Activated T-helper 1 cell treated with anti-CD3 and anti-CD28 coated beads, Interleukin-12 subunit alpha, Interleukin-12 subunit beta, Interleukin-2, Interleukin-4 antibody, amounts not matched to agents 30 ng/mL and 10 ng/mL and 1 ng/mL, durations not matched to agents 14 hours and 24 hours and 36 hours (primary cell): Measurements from ENCODE around the gene LRRIQ4. TPM values are rescaled to one million over a fixed set of nuclear protein-coding genes. Genes with fewer than 3 reads are reported as not detected.
A peak's percentile ranks its signal among the peaks of the same experiment; 100 is the strongest.

Experiments used
- DNase-seq: peaks from one replicate; pipeline ENCODE4 v3.0.0; 2021; ENCODE audit warnings: low spot score
- H3K27ac Mint-ChIP-seq: one replicate; pipeline ENCODE4 v1.8.0; 2021; ENCODE audit warnings: mild to moderate bottlenecking, mixed read lengths
- H3K27me3 Mint-ChIP-seq: one replicate; pipeline ENCODE4 v1.8.0; 2022; ENCODE audit warnings: mild to moderate bottlenecking, moderate library complexity, mixed read lengths; ENCODE audit not compliant: insufficient read depth
- H3K36me3 Mint-ChIP-seq: one replicate; pipeline ENCODE4 v1.8.0; 2021; ENCODE audit warnings: low read depth, mixed read lengths
- H3K4me1 Mint-ChIP-seq: one replicate; pipeline ENCODE4 v1.8.0; 2021; ENCODE audit warnings: low read depth, mixed read lengths
- H3K4me3 Mint-ChIP-seq: one replicate; pipeline ENCODE4 v1.8.0; 2021; ENCODE audit warnings: mild to moderate bottlenecking, moderate library complexity, mixed read lengths
- H3K9me3 Mint-ChIP-seq: one replicate; pipeline ENCODE4 v1.8.0; 2021; ENCODE audit warnings: mixed read lengths
- intact Hi-C: fragments of 100-400 bp; cut with micrococcal nuclease; formaldehyde crosslinking; loops from one replicate; pipeline ENCODE4 v1.15.1; 2024
- total RNA-seq: library from RNA; stranded (reverse); gene quantifications from 2 replicates; pipeline ENCODE4 v1.2.3, GENCODE V29; 2022

The LRRIQ4 gene
- 0.10 and 0.12 TPM in 2 replicates for total RNA-seq

DNA sequence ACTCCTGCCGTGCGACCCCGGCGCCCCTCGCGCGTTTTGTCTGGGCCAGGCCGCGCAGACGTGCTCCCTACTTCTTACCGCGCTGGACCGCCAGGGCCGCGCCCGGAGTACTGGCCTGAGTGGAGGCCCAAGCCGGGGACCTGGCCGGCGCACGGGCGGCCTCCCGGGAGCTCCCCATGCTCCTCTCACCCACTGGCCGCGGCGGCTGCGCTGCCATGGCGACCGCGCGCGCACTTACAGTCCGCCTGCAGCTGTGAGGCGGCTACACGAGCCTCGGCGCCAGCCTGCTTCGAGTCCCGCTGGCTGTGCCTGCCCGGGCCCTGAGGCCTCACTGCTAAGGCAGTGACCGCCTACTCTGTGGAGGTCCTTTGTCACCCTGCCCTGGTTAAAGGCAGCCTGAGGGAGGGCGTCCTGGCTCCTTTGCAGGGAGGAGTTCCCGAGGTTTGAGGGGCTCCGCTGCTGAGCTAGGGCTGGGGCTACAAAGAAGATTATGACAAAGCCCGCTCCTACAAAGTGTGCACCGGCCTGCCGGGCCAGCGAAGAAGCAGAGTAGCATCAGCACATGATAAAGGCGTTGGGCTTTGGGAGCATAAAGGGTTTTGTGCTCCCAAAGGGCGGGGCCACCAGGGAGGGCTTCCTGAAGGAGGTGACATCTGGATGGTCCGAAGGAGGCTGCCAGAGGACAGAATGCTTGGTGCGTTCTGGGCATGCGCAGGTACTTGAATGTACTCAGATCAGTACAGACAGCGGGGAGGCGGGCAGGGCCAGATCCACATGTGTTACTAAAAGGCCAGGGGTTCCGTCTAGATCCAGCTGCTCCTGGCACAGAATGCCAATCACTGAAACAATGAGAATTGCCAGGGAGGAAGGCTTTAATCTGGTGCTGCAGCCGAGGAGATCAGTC is at the start of gene LRRIQ4, which contains the start of gene LRRC34:
Gene LRRIQ4, plus strand, starts transcription at position 539 of the 904 bp plus-strand sequence. CDS start 9,052 bp downstream, outside the sequence.
Gene LRRC34, minus strand, starts transcription at position 573 of the 904 bp plus-strand sequence. Its CDS starts 356 bp downstream, at position 217.
- Mint-ChIP-seq H3K27me3 (peaks cover 6% of the 10 kb centered on the region), H3K9me3 (peaks cover 22% of the 10 kb centered on the region), H3K4me1 (peaks cover 49% of the 10 kb centered on the region), H3K4me3 (peak within 1 kb of the TSS; percentile 83), H3K27ac (peak within 1 kb of the TSS; percentile 89), H3K36me3 (peaks cover 11% of the 10 kb centered on the region)
- intact Hi-C loops, result loop anchor here (1.0 to 5.0 kb wide), 7 partner anchors 39 to 545 kb away; partner anchors contain the start of genes GPR160, MYNN, SKIL and TERC
- DNase-seq, result peak; percentile 64

DNA sequence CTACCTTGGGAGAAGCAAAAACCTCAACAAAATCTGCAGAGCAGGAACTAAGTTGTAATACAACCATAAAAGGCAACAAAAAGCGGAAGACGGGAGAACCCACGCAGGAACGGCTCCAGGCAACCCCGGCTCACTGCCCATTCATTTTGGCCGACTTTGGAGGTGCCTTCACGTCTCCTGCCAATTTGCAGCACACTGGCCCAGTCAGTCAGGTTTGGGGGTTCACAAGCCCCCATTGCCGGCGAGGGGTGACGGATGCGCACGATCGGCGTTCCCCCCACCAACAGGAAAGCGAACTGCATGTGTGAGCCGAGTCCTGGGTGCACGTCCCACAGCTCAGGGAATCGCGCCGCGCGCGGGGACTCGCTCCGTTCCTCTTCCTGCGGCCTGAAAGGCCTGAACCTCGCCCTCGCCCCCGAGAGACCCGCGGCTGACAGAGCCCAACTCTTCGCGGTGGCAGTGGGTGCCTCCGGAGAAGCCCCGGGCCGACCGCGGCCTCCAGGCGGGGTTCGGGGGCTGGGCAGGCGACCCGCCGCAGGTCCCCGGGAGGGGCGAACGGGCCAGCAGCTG is 48.3 kb upstream of the LRRIQ4 start:
- intact Hi-C loops, result loop anchor here (2.0 to 10.0 kb wide), 8 partner anchors 48 to 1670 kb away; partner anchors contain the start of genes GOLIM4, LRRC34, LRRIQ4 and PHC3
- H3K4me1 Mint-ChIP-seq, result peaks cover 25% of the 10 kb centered on the region
- H3K4me3 Mint-ChIP-seq, result peak overlapping the region; percentile 96
- DNase-seq, result peak; percentile 41
- H3K36me3 Mint-ChIP-seq, result peaks cover 2% of the 10 kb centered on the region
- no peaks in the 10 kb centered on the region for H3K9me3 Mint-ChIP-seq
- peaks cover 5% of the 10 kb centered on the region for H3K27me3 Mint-ChIP-seq
- peak overlapping the region; percentile 98 for H3K27ac Mint-ChIP-seq

DNA sequence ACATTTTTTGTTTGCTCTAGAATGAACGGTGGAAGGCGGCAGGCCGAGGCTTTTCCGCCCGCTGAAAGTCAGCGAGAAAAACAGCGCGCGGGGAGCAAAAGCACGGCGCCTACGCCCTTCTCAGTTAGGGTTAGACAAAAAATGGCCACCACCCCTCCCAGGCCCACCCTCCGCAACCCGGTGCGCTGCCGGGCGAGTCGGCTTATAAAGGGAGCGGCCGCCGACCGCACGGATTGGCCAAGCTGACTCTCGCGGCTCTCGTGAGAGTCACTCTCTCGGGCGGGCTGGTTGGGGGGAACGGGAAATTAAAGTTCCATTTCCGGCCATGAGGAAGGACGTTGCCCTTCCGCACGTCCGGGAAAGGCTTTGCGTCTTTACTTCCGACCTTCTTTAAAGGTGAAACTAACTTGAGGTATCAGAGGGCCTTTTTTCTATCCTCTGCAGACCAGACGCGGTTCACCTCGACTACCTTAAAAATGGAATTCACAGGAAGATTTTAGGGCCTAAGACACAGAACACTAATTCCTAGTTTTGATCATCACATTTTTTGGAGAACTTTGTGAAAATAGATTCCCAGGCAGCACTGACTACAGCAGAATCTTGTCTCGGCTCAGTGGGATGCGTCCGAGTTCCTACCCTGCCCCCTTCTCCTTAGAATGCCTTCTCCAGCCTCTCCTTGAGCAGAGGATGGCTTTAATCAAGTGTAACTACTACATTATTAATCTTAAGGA is 47.6 kb upstream of the LRRIQ4 start, which contains the start of gene TERC:
Gene TERC, minus strand, starts transcription at position 179 of the 731 bp plus-strand sequence.
- intact Hi-C loops, result loop anchor here (1.0 to 10.0 kb wide), 9 partner anchors 8 to 1670 kb away; partner anchors contain the start of genes GOLIM4, LRRC34, LRRIQ4 and MYNN
- Mint-ChIP-seq H3K4me1 (peaks cover 23% of the 10 kb centered on the region), H3K36me3 (peaks cover 2% of the 10 kb centered on the region), H3K9me3 (no peaks in the 10 kb centered on the region), H3K4me3 (peak within 1 kb of the TSS; percentile 96), H3K27ac (peak within 1 kb of the TSS; percentile 98), H3K27me3 (peaks cover 5% of the 10 kb centered on the region)
- peak; percentile 85 for DNase-seq

DNA sequence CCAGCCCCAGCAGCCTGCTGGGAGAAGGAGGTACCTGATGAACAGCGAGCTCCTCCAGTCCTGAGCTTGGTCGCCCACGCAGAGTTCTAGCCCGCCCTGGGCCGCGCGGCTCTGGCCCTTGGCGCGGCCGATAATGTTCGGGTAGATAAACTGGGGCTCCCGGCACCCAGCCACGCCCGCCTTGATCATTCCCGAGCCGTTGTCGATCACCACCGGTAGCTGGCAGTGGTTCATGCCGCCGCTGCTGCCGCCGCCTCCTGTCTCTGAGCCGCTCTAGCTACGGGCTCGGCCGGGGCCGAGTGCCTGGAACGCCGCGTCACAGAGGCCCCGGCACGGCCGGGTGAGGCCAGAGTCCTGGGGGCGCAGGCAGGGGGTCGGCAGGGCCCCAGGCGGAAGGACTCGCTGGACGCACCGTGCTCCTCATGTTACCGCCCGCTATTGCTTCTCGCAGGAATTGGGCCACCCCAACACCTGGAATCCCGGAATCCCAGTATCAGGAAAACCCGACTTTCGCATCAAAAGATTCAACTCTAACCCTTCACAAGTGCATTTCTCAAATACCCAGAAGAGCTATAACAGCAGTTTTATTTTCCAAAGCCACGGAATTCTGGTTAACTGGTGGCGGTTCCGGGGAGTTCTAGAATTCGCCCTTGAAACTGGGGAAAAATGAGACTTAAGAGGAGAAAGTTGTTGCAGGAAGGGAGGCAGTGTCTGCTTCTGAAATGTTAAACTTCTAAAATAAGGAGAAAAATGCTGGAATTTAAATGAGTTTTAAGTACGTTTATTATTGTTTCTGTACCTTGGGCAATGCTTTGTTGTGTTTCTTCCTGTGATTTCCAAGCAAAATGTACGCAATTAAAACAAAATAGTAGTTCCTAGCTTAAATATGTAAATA is 43.1 kb upstream of the LRRIQ4 start, which contains the start of gene ACTRT3:
Gene ACTRT3, minus strand, starts transcription at position 275 of the 895 bp plus-strand sequence. Its CDS starts 41 bp downstream, at position 234.
- peak within 1 kb of the TSS; percentile 49 for H3K27ac Mint-ChIP-seq
- peak; percentile 49 for DNase-seq
- H3K9me3 Mint-ChIP-seq, result no peaks in the 10 kb centered on the region
- H3K4me3 Mint-ChIP-seq, result peak within 1 kb of the TSS; percentile 87
- peaks cover 5% of the 10 kb centered on the region for H3K27me3 Mint-ChIP-seq
- peaks cover 10% of the 10 kb centered on the region for H3K36me3 Mint-ChIP-seq
- intact Hi-C loops, result loop anchor here (5.0 to 10.0 kb wide), 3 partner anchors 1138 to 1693 kb away; partner anchors contain the start of genes EIF5A2, GOLIM4 and TNIK
- peaks cover 38% of the 10 kb centered on the region for H3K4me1 Mint-ChIP-seq

DNA sequence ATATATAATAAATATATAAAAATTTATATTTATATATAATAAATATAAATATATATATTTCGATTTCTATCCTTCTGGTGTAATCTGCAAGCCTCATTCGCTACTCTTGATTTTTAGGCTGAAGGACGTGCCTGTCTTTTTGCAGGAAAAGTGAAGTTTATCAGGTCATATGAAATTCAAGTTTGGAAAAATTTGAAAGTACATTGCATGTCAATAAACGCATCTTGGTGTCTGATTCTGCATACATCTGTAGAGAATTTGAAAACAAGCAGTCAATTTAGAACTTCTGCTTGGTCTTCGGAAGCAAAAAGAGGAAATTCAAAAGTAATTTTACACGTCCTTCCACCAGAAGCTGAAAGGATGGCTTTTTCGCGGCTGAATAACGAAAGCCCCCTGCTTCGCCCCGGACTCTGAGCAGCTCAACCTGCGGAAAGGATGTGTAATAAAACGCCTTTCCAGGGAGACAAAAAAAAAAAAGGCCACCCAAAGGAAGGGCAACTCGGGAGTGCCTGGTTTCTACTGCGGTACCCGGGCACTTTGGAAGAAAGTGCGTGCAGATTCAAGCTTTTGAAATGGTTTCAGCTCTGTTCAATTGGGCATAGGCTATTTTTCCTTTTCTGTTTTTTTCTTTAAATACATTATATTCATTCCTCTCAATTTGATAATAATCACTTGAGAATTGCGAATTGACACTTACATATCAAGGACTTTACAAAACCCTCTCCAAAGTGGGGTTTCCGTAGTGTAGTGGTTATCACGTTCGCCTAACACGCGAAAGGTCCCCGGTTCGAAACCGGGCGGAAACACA is 41.0 kb upstream of the LRRIQ4 start:
- DNase-seq, result peak; percentile 64
- peaks cover 21% of the 10 kb centered on the region for H3K36me3 Mint-ChIP-seq
- H3K4me3 Mint-ChIP-seq, result peak overlapping the region; percentile 97
- no peaks in the 10 kb centered on the region for H3K9me3 Mint-ChIP-seq
- peak overlapping the region; percentile 99 for H3K27ac Mint-ChIP-seq
- intact Hi-C loops, result loop anchor here (1.0 to 5.0 kb wide), 7 partner anchors 13 to 1691 kb away; partner anchors contain the start of genes EIF5A2, PHC3, PRKCI and RPL22L1
- H3K27me3 Mint-ChIP-seq, result peaks cover 5% of the 10 kb centered on the region
- H3K4me1 Mint-ChIP-seq, result peaks cover 49% of the 10 kb centered on the region

DNA sequence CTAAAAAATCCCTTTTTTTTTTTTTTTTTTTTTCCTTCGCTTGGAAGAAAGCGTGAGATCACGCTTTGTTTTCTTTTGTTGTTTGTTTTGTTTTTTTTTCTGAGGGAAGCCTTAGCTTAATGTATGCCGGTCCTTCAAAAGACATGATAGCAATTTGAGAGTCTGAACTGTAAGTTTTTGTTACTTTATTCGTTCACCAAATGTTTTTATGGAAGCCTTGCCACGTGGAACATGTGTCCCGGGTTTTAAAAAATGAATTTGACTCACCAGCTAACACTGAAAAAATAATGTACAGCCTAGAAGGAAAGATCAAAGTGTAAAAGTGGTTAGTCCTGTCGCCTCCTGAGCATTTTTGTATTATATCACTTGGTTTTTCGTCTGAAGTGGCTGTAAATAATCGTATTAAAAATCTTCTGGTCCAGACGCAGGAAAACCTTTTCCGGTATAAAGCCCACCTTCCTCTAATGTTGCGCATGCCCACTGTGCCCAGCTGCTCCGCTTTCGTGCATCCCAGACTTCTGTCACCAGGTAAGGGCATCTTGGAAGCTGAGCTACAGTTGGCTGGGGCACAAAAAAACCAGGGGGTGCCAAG is 40.3 kb upstream of the LRRIQ4 start:
- Mint-ChIP-seq H3K4me1 (peaks cover 56% of the 10 kb centered on the region), H3K36me3 (peaks cover 26% of the 10 kb centered on the region), H3K9me3 (no peaks in the 10 kb centered on the region), H3K27me3 (peaks cover 5% of the 10 kb centered on the region), H3K4me3 (peak overlapping the region; percentile 97), H3K27ac (peak overlapping the region; percentile 99)
- no peak for DNase-seq
- intact Hi-C loops, result loop anchor here (1.0 to 5.0 kb wide), 7 partner anchors 14 to 1690 kb away; partner anchors contain the start of genes EIF5A2, PHC3, PRKCI and RPL22L1

DNA sequence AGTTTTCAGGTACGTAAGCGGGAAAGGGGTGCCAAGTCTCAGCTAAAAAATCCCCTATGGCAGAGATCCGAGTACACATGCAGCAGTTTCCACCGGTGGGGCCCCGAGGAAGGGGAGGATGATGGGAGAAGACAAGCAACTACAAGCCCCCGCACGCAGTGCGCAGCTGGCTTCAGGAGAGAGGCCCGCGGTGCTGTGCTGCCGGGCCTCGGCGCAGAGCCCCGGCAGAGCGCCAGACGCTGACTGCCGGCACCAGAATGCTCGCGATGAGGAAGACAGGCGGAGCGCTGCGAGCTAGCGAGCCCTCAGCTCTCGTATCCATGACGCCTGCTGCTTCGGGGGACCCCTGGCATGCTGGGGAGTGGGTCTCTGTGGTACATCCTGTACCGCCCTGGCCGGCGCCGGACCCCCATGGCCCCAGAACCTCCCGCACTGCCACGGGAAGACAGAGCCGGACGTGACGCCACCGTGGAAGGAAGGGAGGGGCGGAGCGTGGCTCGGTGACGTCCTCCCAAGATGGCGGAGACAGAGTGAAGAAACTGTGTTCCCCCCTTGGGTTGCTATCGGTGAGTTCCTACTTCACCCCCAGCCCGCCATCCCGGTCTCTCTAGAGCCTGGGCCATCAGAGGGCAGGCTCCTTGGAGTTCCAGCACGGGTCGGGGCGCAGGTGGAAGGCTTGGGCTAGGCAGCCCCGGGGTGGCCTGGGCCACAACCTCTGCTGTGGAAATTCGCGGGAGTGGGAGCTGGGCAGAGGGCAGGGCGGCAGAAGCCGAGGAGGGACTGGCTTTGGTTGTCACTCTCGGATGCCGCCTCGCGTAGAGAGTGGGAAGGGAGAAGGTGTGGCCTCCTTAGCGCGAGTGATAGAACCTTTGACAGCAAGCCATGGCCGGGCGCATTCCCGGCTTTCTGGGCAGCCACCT is 39.5 kb upstream of the LRRIQ4 start, which contains the start of gene MYNN:
Gene MYNN, plus strand, starts transcription at position 500 of the 920 bp plus-strand sequence. CDS start 900 bp downstream, outside the sequence.
- peak; percentile 91 for DNase-seq
- Mint-ChIP-seq H3K4me3 (peak within 1 kb of the TSS; percentile 97), H3K4me1 (peaks cover 56% of the 10 kb centered on the region), H3K27ac (peak within 1 kb of the TSS; percentile 99), H3K27me3 (peaks cover 5% of the 10 kb centered on the region), H3K36me3 (peaks cover 30% of the 10 kb centered on the region), H3K9me3 (no peaks in the 10 kb centered on the region)
- intact Hi-C loops, result loop anchor here (1.0 to 5.0 kb wide), 9 partner anchors 8 to 1689 kb away; partner anchors contain the start of genes EIF5A2, PHC3, PRKCI and RPL22L1

DNA sequence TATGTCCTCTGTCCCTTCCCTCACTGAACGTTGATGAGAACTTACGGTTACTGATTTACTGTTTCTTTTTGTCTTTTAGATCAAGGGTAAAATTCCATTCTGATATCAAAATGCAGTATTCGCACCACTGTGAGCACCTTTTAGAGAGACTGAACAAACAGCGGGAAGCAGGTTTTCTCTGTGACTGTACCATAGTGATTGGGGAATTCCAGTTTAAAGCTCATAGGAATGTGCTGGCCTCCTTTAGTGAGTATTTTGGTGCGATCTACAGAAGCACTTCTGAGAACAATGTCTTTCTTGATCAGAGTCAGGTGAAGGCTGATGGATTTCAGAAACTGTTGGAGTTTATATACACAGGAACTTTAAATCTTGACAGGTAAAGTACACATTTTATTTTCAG is 38.5 kb upstream of the LRRIQ4 start:
- H3K36me3 Mint-ChIP-seq, result peaks cover 35% of the 10 kb centered on the region
- intact Hi-C loops, result loop anchor here (5.0 kb wide), 2 partner anchors 1133 to 1688 kb away; partner anchors contain the start of genes EIF5A2 and TNIK
- peaks cover 5% of the 10 kb centered on the region for H3K27me3 Mint-ChIP-seq
- no peaks in the 10 kb centered on the region for H3K9me3 Mint-ChIP-seq
- H3K27ac Mint-ChIP-seq, result peak overlapping the region; percentile 99
- peaks cover 63% of the 10 kb centered on the region for H3K4me1 Mint-ChIP-seq
- no peak for DNase-seq
- peak overlapping the region; percentile 97 for H3K4me3 Mint-ChIP-seq

DNA sequence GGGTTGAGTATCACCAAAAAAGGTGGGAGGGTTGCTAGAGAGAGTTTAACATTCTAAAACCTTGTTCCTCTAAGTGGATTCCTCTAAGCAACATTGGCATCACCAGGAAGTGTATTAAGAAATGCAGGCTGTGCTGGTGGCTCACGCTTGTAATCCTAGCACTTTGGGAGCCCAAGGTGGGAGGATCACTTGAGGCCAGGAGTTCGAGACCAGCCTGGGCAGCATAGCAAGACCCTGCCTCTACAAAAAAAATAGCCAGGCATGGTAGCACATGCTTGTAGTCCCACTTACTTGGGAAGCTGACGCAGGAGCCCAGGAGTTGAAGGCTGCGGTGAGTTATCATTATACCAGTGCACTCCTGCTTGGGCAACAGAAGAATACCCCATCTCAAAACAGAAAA is 34.8 kb upstream of the LRRIQ4 start:
- Mint-ChIP-seq H3K4me3 (no peak overlapping the region), H3K27me3 (no peaks in the 10 kb centered on the region), H3K9me3 (no peaks in the 10 kb centered on the region), H3K36me3 (peaks cover 58% of the 10 kb centered on the region), H3K4me1 (peaks cover 67% of the 10 kb centered on the region), H3K27ac (no peak overlapping the region)
- no peak for DNase-seq
- intact Hi-C loops, result no loop called here
